Measurements from ENCODE around the gene MRPS34. TPM values are rescaled to one million over a fixed set of nuclear protein-coding genes. Genes with fewer than 3 reads are reported as not detected.

Gene MRPS34
- total RNA-seq, 2 donors from 2014 or later, result 106 to 227 TPM

DNA sequence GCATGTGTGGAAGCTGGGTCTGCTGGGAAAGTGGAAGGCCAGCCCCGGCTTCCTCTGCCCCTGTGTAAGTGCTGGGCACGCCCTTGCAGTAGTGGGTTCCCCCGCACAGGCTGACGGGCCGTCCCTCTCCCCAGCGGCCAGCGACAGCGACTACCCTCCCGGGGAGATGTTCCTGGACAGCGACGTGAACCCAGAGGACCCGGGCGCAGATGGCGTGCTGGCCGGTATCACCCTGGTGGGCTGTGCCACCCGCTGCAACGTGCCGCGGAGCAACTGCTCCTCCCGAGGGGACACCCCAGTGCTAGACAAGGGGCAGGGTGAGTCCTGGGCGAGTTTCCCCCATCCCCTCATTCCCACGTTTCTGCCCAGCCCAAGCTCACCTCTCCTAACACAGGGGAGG, 7.1 kb downstream of the MRPS34 start:
- intact Hi-C loops (cut with DNase I), result no loop called here
- TF ChIP-seq, protein P1, sequence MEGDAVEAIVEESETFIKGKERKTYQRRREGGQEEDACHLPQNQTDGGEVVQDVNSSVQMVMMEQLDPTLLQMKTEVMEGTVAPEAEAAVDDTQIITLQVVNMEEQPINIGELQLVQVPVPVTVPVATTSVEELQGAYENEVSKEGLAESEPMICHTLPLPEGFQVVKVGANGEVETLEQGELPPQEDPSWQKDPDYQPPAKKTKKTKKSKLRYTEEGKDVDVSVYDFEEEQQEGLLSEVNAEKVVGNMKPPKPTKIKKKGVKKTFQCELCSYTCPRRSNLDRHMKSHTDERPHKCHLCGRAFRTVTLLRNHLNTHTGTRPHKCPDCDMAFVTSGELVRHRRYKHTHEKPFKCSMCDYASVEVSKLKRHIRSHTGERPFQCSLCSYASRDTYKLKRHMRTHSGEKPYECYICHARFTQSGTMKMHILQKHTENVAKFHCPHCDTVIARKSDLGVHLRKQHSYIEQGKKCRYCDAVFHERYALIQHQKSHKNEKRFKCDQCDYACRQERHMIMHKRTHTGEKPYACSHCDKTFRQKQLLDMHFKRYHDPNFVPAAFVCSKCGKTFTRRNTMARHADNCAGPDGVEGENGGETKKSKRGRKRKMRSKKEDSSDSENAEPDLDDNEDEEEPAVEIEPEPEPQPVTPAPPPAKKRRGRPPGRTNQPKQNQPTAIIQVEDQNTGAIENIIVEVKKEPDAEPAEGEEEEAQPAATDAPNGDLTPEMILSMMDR (IDR thresholded peaks at IDR 0.05), result no peak
- Histone ChIP-seq H3K9me3 (no peaks in the 10 kb centered on the region), H3K9ac (ENCODE audit: low read depth in 2 of 2, low read length in 2 of 2) (no peak overlapping the region), H3K27me3 (no peaks in the 10 kb centered on the region), H3K36me3 (peaks cover 8% of the 10 kb centered on the region), H3K27ac (no peak overlapping the region), H3K4me1 (peaks cover 4% of the 10 kb centered on the region), H3K4me3 (no peak overlapping the region)
- no peak for DNase-seq

DNA sequence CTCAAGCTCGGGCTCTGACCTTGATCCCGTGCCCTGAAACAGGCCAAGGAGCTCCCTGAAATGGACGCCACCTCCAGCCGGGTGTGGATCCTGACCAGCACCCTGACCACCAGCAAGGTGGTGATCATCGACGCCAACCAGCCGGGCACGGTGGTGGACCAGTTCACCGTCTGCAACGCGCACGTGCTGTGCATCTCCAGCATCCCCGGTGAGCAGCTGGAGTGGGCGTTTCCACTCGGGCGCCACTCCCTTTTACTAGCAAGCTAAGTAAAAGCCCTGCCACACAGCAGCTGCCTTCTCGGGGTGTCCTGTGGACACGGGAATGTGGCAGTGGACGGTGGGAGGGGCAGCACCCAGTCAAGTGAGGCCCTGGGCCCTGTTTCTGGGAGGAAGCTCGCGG, 8.0 kb downstream of the MRPS34 start:
- intact Hi-C loops (cut with DNase I), result no loop called here
- Histone ChIP-seq H3K27me3 (no peaks in the 10 kb centered on the region), H3K9ac (ENCODE audit: low read depth in 2 of 2, low read length in 2 of 2) (no peak overlapping the region), H3K4me1 (no peaks in the 10 kb centered on the region), H3K9me3 (no peaks in the 10 kb centered on the region), H3K27ac (no peak overlapping the region), H3K36me3 (peaks cover 8% of the 10 kb centered on the region), H3K4me3 (no peak overlapping the region)
- TF ChIP-seq, protein P1 (IDR thresholded peaks at IDR 0.05), result no peak
- no peak for DNase-seq

DNA sequence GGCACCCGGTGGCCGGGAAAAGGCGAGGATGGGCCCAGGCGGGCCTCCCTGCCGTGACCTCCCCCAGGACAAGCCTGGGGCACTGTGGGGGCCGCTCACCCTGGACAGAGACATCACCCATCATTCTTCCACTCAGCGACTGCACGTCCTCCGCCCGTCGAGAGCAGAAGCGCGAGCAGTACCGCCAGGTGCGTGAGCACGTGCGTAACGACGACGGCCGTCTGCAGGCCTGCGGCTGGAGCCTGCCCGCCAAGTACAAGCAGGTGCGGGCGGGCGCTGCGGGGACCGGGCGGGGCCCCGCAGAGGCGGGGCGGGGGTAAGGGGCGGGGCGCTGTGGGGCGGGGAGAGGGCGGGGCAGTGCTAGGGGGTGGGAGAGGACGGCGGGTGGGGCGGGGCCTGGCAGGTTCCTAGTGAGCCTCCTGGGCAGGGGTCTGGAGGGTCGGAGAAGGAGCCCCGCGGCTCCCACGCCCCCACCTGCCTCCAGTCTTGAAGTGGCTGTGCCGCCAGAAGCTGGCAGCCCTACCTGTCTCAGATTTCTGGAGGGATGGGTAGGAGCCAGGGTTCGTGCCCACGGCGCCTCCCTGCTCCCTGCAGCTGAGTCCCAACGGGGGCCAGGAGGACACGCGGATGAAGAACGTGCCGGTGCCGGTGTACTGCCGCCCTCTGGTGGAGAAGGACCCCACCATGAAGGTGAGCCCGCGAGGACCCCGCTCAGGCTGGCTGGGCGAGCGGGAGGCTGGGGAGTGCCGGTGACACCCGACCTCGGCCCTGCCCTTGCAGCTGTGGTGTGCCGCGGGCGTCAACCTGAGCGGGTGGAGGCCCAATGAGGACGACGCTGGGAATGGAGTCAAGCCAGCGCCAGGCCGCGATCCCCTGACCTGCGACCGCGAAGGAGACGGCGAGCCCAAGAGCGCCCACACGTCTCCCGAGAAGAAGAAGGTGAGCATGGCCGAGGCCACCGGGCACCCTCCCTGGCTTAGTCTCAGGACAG, 9.1 kb downstream of the MRPS34 start:
- Histone ChIP-seq H3K4me3 (no peak overlapping the region), H3K9ac (ENCODE audit: low read depth in 2 of 2, low read length in 2 of 2) (no peak overlapping the region), H3K4me1 (no peaks in the 10 kb centered on the region), H3K27ac (no peak overlapping the region), H3K9me3 (no peaks in the 10 kb centered on the region), H3K27me3 (no peaks in the 10 kb centered on the region), H3K36me3 (peaks cover 8% of the 10 kb centered on the region)
- TF ChIP-seq, protein P1 (IDR thresholded peaks at IDR 0.05), result no peak
- no peak for DNase-seq
- intact Hi-C loops (cut with DNase I), result no loop called here

DNA sequence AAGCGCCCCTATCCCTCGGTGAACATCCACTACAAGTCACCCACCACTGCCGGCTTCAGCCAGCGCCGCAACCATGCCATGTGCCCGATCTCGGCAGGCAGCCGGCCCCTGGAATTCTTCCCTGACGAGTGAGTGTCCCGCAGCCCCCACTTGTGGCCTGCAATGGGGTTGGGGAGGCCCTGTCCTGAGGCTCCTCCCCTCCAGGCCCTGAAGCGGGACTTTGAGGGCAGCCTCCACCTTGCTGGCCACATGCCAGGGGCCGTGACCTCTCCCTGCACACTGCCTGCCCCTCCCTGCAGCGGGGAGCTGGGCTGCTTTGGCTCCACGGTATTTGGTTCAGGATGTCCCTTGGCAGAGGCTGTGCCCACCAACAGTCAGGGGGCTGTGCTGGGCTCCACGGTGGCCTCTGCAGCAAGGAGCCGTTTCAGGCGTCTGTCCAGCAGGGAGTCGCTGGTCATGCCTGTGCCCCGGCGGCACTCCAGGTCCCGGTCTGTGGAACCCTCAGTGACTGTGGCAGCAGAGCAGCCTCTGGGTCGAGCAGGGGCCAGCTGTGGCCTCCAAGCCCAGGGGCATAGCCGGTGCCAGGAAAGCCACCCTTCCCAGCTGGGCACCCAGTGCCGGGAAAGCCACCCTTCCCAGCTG, 9.9 kb downstream of the MRPS34 start:
- Histone ChIP-seq H3K9me3 (no peaks in the 10 kb centered on the region), H3K36me3 (peaks cover 8% of the 10 kb centered on the region), H3K27ac (no peak overlapping the region), H3K9ac (ENCODE audit: low read depth in 2 of 2, low read length in 2 of 2) (no peak overlapping the region), H3K4me1 (peaks cover 5% of the 10 kb centered on the region), H3K4me3 (no peak overlapping the region), H3K27me3 (no peaks in the 10 kb centered on the region)
- TF ChIP-seq, protein P1 (IDR thresholded peaks at IDR 0.05), result no peak
- intact Hi-C loops (cut with DNase I), result no loop called here
- DNase-seq, result no peak

DNA sequence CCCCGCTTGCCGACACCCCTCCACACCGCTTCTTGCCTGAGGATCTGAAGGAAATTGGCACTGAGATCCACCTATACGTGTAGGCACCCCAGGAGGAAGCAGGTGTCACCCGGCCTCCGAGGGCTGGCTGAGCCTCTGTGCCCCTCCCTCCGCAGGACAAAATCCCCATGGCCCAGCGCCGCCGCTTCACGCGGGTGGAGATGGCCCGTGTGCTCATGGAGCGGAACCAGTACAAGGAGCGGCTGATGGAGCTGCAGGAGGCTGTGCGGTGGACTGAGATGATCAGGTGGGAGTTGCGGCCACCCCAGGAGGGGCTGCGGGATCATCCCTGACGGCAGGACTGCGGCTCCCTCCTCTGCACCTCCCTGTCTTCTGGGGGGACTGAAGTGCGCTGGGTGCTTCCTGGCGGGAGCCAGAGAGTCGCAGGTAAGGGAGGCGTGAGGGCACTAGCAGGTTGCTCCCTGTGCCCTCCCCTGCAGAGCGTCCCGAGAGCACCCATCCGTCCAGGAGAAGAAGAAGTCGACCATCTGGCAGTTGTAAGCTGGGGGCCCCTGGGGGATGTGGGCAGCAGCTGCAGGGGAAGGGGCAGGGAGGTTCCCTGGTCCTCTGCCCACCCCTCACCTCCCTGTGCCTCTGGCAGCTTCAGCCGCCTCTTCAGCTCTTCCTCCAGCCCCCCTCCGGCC, 10.6 kb downstream of the MRPS34 start:
- H3K27ac ChIP-seq, result no peak overlapping the region
- intact Hi-C loops (cut with DNase I), result no loop called here
- no peak overlapping the region for H3K9ac ChIP-seq (ENCODE audit: low read depth in 2 of 2, low read length in 2 of 2)
- peaks cover 8% of the 10 kb centered on the region for H3K36me3 ChIP-seq
- H3K4me1 ChIP-seq, result peaks cover 5% of the 10 kb centered on the region
- DNase-seq, result no peak
- H3K9me3 ChIP-seq, result no peaks in the 10 kb centered on the region
- TF ChIP-seq, protein P1 (IDR thresholded peaks at IDR 0.05), result no peak
- H3K27me3 ChIP-seq, result no peaks in the 10 kb centered on the region
- H3K4me3 ChIP-seq, result no peak overlapping the region

All from colonic mucosa (tissue), 4 donors.